Breast epithelium (tissue), 4 donors: ENCODE results near the gene LRRC45. TPM values are rescaled to one million over a fixed set of nuclear protein-coding genes. Genes with fewer than 3 reads are reported as not detected.

Experiments
- DNase-seq, 2 donors: peaks; one replicate each; pipeline ENCODE4 v3.0.0-alpha.2; 2019; ENCODE audit warnings: low spot score in 2 of 2
- H3K27ac ChIP-seq, 2 donors: fragments of 200-600 bp; sonication (generic) in 1 of 2; one replicate each; pipeline ENCODE4 v1.5.1; 2016 to 2019; ENCODE audit warnings: mild to moderate bottlenecking in 1 of 2
- H3K27me3 ChIP-seq, 2 donors: fragments of 200-600 bp; sonication (generic) in 1 of 2; one replicate each; pipeline versions ENCODE4 v1.5.1 to v1.6.0; 2017 to 2019; ENCODE audit warnings: control low read depth in 1 of 2, mild to moderate bottlenecking in 1 of 2
- H3K36me3 ChIP-seq: fragments of 200-600 bp; one replicate; pipeline ENCODE4 v1.5.1; 2019
- H3K4me1 ChIP-seq, 2 donors: fragments of 200-600 bp; sonication (generic); one replicate each; pipeline ENCODE4 v1.5.1; 2016 to 2019; ENCODE audit warnings: control low read depth in 1 of 2
- H3K4me3 ChIP-seq, 3 donors: fragments of 200-600 bp; sonication (generic); 1 replicate in 2 of 3; 2 replicates in 1 of 3; pipeline ENCODE4 v1.5.1; 2016 to 2019; ENCODE audit warnings: mild to moderate bottlenecking in 3 of 3, moderate library complexity in 2 of 3
- H3K9me3 ChIP-seq, 2 donors: fragments of 200-600 bp; sonication (generic) in 1 of 2; one replicate each; pipeline ENCODE4 v1.5.1; 2016 to 2019; ENCODE audit warnings: control low read depth in 1 of 2
- POLR2A ChIP-seq: fragments of 450-650 bp; IDR thresholded peaks from one replicate; pipeline ENCODE4 v1.6.1; 2016; ENCODE audit warnings: antibody characterized with exemption, mild to moderate bottlenecking, moderate library complexity
- POLR2AphosphoS5 ChIP-seq, 3 donors: sonication (generic); formaldehyde crosslinking; IDR thresholded peaks; one replicate each; pipeline ENCODE4 v1.6.1; 2017; ENCODE audit warnings: antibody characterized with exemption in 3 of 3
- intact Hi-C: fragments of 100-400 bp; cut with DNase I; formaldehyde crosslinking; loops from one replicate; pipeline ENCODE4 v1.15.1; 2023; ENCODE audit warnings: low total_unique reads
- total RNA-seq, 3 donors: library from RNA; depleted of rRNA; stranded (reverse); fragments of >200 nt; gene quantifications; one replicate each; pipeline ENCODE4 v1.1.0, GENCODE V29; 2016
- TF ChIP-seq, protein P1 (sequence below), 3 donors: fragments of 450-650 bp; IDR thresholded peaks; one replicate each; pipeline ENCODE4 v1.5.1; 2016 to 2017; ENCODE audit warnings: antibody characterized with exemption in 3 of 3, mild to moderate bottlenecking in 3 of 3, moderate library complexity in 3 of 3

Gene LRRC45
- total RNA-seq, 3 donors from 2014 or later = 8.0 to 18.7 (median 14.7) TPM

DNA sequence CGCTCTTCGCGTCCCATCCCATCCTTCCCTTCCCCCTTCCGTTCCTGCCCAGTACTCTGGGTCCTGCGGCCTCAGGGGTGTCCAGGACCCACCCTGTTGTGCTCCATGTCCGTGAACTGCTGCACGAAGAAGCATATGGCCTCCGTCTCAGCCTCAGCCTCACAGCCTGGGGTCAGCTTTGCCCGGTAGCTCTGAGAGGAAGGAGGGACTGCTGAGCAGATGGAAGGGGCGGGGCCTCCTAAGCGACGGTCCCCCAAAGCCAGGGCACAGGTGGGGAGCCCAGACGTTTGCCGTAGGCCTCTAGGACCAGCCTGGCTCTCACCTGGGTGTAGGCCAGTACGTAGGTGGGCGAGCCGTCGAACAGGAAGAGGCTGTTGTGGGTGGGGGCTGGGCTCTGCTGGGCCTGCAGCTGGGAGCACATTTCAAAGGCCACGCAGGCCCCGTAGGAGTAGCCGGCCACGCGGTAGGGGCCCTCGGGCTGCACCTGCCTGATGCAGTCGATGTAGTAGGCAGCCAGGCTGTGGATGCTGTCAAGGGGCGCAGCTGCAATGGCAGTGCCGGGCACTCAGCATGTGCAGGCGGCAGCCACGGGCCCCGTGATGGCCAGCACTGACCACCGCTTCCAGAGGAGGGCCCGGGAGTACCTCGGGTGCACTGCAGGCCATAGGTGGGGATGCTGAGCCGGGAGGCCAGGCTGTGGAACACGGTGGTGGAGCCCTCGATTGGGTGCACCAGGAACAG is 57.1 kb downstream of the LRRC45 start:
- H3K27me3 ChIP-seq = no peaks in the 10 kb centered on the region
- no peak overlapping the region for H3K4me3 ChIP-seq
- intact Hi-C loops = loop anchor here (10.0 kb wide), 1 partner anchor 45 kb away; the partner anchor contains the start of genes DCXR and RAC3
- H3K36me3 ChIP-seq = peaks cover 36% of the 10 kb centered on the region
- no peak overlapping the region for H3K27ac ChIP-seq
- no peaks in the 10 kb centered on the region for H3K9me3 ChIP-seq
- DNase-seq = no peak
- no peaks in the 10 kb centered on the region for H3K4me1 ChIP-seq
- TF ChIP-seq POLR2AphosphoS5 (IDR thresholded peaks at IDR 0.05) (no peak), POLR2A (no peak)
- TF ChIP-seq, protein P1, sequence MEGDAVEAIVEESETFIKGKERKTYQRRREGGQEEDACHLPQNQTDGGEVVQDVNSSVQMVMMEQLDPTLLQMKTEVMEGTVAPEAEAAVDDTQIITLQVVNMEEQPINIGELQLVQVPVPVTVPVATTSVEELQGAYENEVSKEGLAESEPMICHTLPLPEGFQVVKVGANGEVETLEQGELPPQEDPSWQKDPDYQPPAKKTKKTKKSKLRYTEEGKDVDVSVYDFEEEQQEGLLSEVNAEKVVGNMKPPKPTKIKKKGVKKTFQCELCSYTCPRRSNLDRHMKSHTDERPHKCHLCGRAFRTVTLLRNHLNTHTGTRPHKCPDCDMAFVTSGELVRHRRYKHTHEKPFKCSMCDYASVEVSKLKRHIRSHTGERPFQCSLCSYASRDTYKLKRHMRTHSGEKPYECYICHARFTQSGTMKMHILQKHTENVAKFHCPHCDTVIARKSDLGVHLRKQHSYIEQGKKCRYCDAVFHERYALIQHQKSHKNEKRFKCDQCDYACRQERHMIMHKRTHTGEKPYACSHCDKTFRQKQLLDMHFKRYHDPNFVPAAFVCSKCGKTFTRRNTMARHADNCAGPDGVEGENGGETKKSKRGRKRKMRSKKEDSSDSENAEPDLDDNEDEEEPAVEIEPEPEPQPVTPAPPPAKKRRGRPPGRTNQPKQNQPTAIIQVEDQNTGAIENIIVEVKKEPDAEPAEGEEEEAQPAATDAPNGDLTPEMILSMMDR (IDR thresholded peaks at IDR 0.05) = no peak

Other genes starting within 250 kb of the LRRC45 start
- not detected for gene GCGR, start 219.2 kb upstream of the LRRC45 start, total RNA-seq
- gene MCRIP1, start 190.0 kb upstream of the LRRC45 start, total RNA-seq = 10 to 100 TPM; 51.2 to 81.0 (median 67.5) TPM
- gene PPP1R27, start 188.3 kb upstream of the LRRC45 start, total RNA-seq = not detected
- gene P4HB, start 162.8 kb upstream of the LRRC45 start, total RNA-seq = 100 to 1,000 TPM; 374 to 475 (median 466) TPM
- gene ARHGDIA, start 152.0 kb upstream of the LRRC45 start, total RNA-seq = 100 to 1,000 TPM in 2 of 3 donors, 10 to 100 TPM in 1; 67.0 to 135 (median 124) TPM
- 10 to 100 TPM; 37.4 to 69.5 (median 50.9) TPM for gene ALYREF, start 131.7 kb upstream of the LRRC45 start, total RNA-seq
- 100 to 1,000 TPM in 2 of 3 donors, 10 to 100 TPM in 1; 99.7 to 127 (median 117) TPM for gene ANAPC11, start 131.6 kb upstream of the LRRC45 start, total RNA-seq
- gene NPB, start 121.1 kb upstream of the LRRC45 start, total RNA-seq = 1 to 10 TPM in 1 of 3 donors, not detected in 2; 2.0 TPM
- 10 to 100 TPM; 22.9 to 69.4 (median 35.9) TPM for gene PCYT2, start 111.9 kb upstream of the LRRC45 start, total RNA-seq
- gene SIRT7, start 105.1 kb upstream of the LRRC45 start, total RNA-seq = 10 to 100 TPM; 20.6 to 27.2 (median 25.8) TPM
- gene MAFG, start 95.6 kb upstream of the LRRC45 start, total RNA-seq = 10 to 100 TPM; 12.3 to 15.2 (median 14.1) TPM
- 10 to 100 TPM in 2 of 3 donors, 1 to 10 TPM in 1; 3.0 to 30.2 (median 15.5) TPM for gene PYCR1, start 86.0 kb upstream of the LRRC45 start, total RNA-seq
- gene MYADML2, start 76.1 kb upstream of the LRRC45 start, total RNA-seq = not detected
- under 1 TPM in 1 of 3 donors, not detected in 2; 0.29 TPM for gene NOTUM, start 62.1 kb upstream of the LRRC45 start, total RNA-seq
- 10 to 100 TPM; 15.4 to 31.8 (median 17.9) TPM for gene ASPSCR1, start 45.7 kb upstream of the LRRC45 start, total RNA-seq
- 10 to 100 TPM; 79.5 to 94.7 (median 92.5) TPM for gene CENPX, start 427 bp upstream of the LRRC45 start, total RNA-seq
- gene RAC3, start 8.4 kb downstream of the LRRC45 start, total RNA-seq = 10 to 100 TPM in 2 of 3 donors, 1 to 10 TPM in 1; 7.6 to 23.0 (median 16.1) TPM
- 100 to 1,000 TPM; 202 to 484 (median 228) TPM for gene DCXR, start 14.4 kb downstream of the LRRC45 start, total RNA-seq
- 10 to 100 TPM; 30.5 to 49.4 (median 31.8) TPM for gene RFNG, start 28.5 kb downstream of the LRRC45 start, total RNA-seq
- 10 to 100 TPM; 68.8 to 95.4 (median 94.4) TPM for gene GPS1, start 28.6 kb downstream of the LRRC45 start, total RNA-seq
- 10 to 100 TPM; 55.0 to 96.4 (median 82.0) TPM for gene DUS1L, start 42.5 kb downstream of the LRRC45 start, total RNA-seq
- 100 to 1,000 TPM in 1 of 3 donors, 10 to 100 TPM in 2; 95.4 to 590 (median 98.6) TPM for gene FASN, start 74.9 kb downstream of the LRRC45 start, total RNA-seq
- gene CCDC57, start 189.5 kb downstream of the LRRC45 start, total RNA-seq = 10 to 100 TPM; 13.4 to 56.9 (median 52.8) TPM
- 10 to 100 TPM; 10.2 to 22.6 (median 17.3) TPM for gene SLC16A3, start 205.7 kb downstream of the LRRC45 start, total RNA-seq